Adipose tissue (tissue), 3 donors: ENCODE results near the gene ANXA2. TPM values are rescaled to one million over a fixed set of nuclear protein-coding genes. Genes with fewer than 3 reads are reported as not detected.
"Not testable (repeated sequence)": the region's sequence is repeated elsewhere in the genome, so short reads cannot be mapped to it uniquely, and the experiment has no call there.

Experiments
- H3K27ac ChIP-seq: one replicate; pipeline ENCODE4 v1.5.1; 2013; ENCODE audit warnings: low read depth, low read length
- WGBS, 3 donors: extraction: QIAGEN DNeasy Blood & Tissue Kit; methylation state at CpG; one replicate each; pipeline ENCODE4 v1.1.7; 2013; 5-methylcytosine and 5-hydroxymethylcytosine counted together
- polyA plus RNA-seq, 3 donors: library from polyadenylated mRNA; stranded (reverse); fragments of 200-250 nt; gene quantifications; one replicate each; pipeline ENCODE4 v1.2.3, GENCODE V29; 2013
- donor health status: healthy with polysubstance abuse.
- donor health status: Bipolar disorder and iron deficiency.
- donor health status: healthy.

The ANXA2 gene
- polyA plus RNA-seq, 3 donors, result 269 to 1,224 (median 987) TPM

GRCh38 chr15:60376677-60377095 lies 21.1 kb downstream of the ANXA2 start:
- no peak overlapping the region for H3K27ac ChIP-seq
- 71 to 83% (median 74%) methylated on average over 12 of the region's 12 CpGs for WGBS, 3 donors

- WGBS, 3 donors, result 80 to 88% (median 86%) methylated on average over 5 of the region's 5 CpGs
- no peak overlapping the region for H3K27ac ChIP-seq
Observed at GRCh38 chr15:60375306-60375705, 22.5 kb downstream of the ANXA2 start.

- 51 to 63% (median 57%) methylated on average over 7 of the region's 7 CpGs for WGBS, 3 donors
- H3K27ac ChIP-seq, result no peak overlapping the region
Observed at GRCh38 chr15:60374628-60375081, 23.1 kb downstream of the ANXA2 start.

- no peak overlapping the region for H3K27ac ChIP-seq
- WGBS, 3 donors, result 55 to 68% (median 65%) methylated on average over 4 of the region's 4 CpGs
Observed at GRCh38 chr15:60374209-60374608, 23.6 kb downstream of the ANXA2 start.

GRCh38 chr15:60373745-60374144 lies 24.0 kb downstream of the ANXA2 start:
- 63 to 74% (median 71%) methylated on average over 2 of the region's 2 CpGs for WGBS, 3 donors

GRCh38 chr15:60373327-60373726 lies 24.5 kb downstream of the ANXA2 start:
- 91 to 96% (median 96%) methylated on average over 3 of the region's 3 CpGs for WGBS, 3 donors

More at GRCh38 chr15:60373745-60374144, 24.0 kb downstream of the ANXA2 start:
- H3K27ac ChIP-seq, result no peak overlapping the region

GRCh38 chr15:60372756-60373155 lies 25.0 kb downstream of the ANXA2 start:
- 90 to 94% (median 92%) methylated on average over 1 of the region's 1 CpG for WGBS, 3 donors

More at GRCh38 chr15:60373327-60373726, 24.5 kb downstream of the ANXA2 start:
- no peak overlapping the region for H3K27ac ChIP-seq

GRCh38 chr15:60372227-60372626 lies 25.6 kb downstream of the ANXA2 start:
- WGBS, 3 donors, result 75 to 84% (median 79%) methylated on average over 4 of the region's 4 CpGs
- H3K27ac ChIP-seq, result peak overlapping the region; percentile 9

More at GRCh38 chr15:60372756-60373155, 25.0 kb downstream of the ANXA2 start:
- H3K27ac ChIP-seq, result peak overlapping the region; percentile 17

- 51 to 74% (median 61%) methylated on average over 20 of the region's 20 CpGs for whole genome bisulfite sequencing, 3 donors
- peak overlapping the region; percentile 54 for H3K27ac ChIP-seq
Observed at GRCh38 chr15:60371175-60372051, 26.4 kb downstream of the ANXA2 start.

GRCh38 chr15:60370869-60371136 lies 27.0 kb downstream of the ANXA2 start:
- no peak overlapping the region for H3K27ac ChIP-seq
- WGBS, 3 donors, result 49 to 67% (median 52%) methylated on average over 1 of the region's 1 CpG

GRCh38 chr15:60370105-60370868 lies 27.5 kb downstream of the ANXA2 start:
- H3K27ac ChIP-seq, result no peak overlapping the region
- WGBS, 3 donors, result 61 to 83% (median 70%) methylated on average over 9 of the region's 9 CpGs

GRCh38 chr15:60369696-60370095 lies 28.1 kb downstream of the ANXA2 start:
- no peak overlapping the region for H3K27ac ChIP-seq
- WGBS, 3 donors, result 81 to 90% (median 86%) methylated on average over 5 of the region's 5 CpGs

- H3K27ac ChIP-seq, result no peak overlapping the region
- 88 to 96% (median 94%) methylated on average over 2 of the region's 2 CpGs for WGBS, 3 donors
Observed at GRCh38 chr15:60364612-60364924, 33.2 kb downstream of the ANXA2 start.

- 88 to 94% (median 93%) methylated on average over 17 of the region's 17 CpGs for WGBS, 3 donors
- no peak overlapping the region for H3K27ac ChIP-seq
Observed at GRCh38 chr15:60363903-60364611, 33.7 kb downstream of the ANXA2 start.

- WGBS, 3 donors, result 30 to 56% (median 37%) methylated on average over 2 of the region's 2 CpGs
- H3K27ac ChIP-seq, result no peak overlapping the region
Observed at GRCh38 chr15:60363087-60363549, 34.7 kb downstream of the ANXA2 start.

GRCh38 chr15:60362321-60363086 lies 35.3 kb downstream of the ANXA2 start:
- WGBS, 3 donors, result 50 to 79% (median 69%) methylated on average over 8 of the region's 8 CpGs

GRCh38 chr15:60359738-60360137 lies 38.0 kb downstream of the ANXA2 start:
- WGBS, 3 donors, result 52 to 71% (median 66%) methylated on average over 10 of the region's 10 CpGs
- H3K27ac ChIP-seq, result not testable (repeated sequence)

More at GRCh38 chr15:60362321-60363086, 35.3 kb downstream of the ANXA2 start:
- peak overlapping the region; percentile 69 for H3K27ac ChIP-seq
